Naive thymus-derived CD8-positive, alpha-beta T cell (primary cell): ENCODE results near the gene ZNF652. TPM values are rescaled to one million over a fixed set of nuclear protein-coding genes. Genes with fewer than 3 reads are reported as not detected.

Source experiments
- ATAC-seq, 2 donors: fragments of 150-1000 bp; cut with Tn5 transposase in 1 of 2; sonication (Bioruptor Pico), chemical (Tn5 transposase) in 1 of 2; 1 replicate in 1 of 2; 2 replicates in 1 of 2; pipeline ENCODE4 v1.10.0; 2021; ENCODE audit warnings: mild to moderate bottlenecking in 2 of 2, moderate library complexity in 2 of 2
- POLR2A ChIA-PET: fragments of 350-600 bp; sonication (Branson Sonifier 250); formaldehyde crosslinking; loops from one replicate; lab custom pipeline; 2021; ENCODE audit warnings: antibody characterized with exemption; lab: Charles Lee
- DNase-seq, 10 donors: peaks; one replicate each; pipeline versions ENCODE4 v3.0.0 to v3.0.0-alpha.2; 2020 to 2022
- H3K27ac Mint-ChIP-seq, 10 donors: one replicate each; pipeline ENCODE4 v1.8.0; 2020 to 2022; ENCODE audit warnings: mild to moderate bottlenecking in 10 of 10, mixed read lengths in 10 of 10, moderate library complexity in 4 of 10, inconsistent platforms in 1 of 10
- H3K27me3 Mint-ChIP-seq, 5 donors: one replicate each; pipeline ENCODE4 v1.8.0; 2021 to 2022; ENCODE audit warnings: mixed read lengths in 5 of 5
- H3K36me3 Mint-ChIP-seq, 3 donors: one replicate each; pipeline ENCODE4 v1.8.0; 2020 to 2022; ENCODE audit warnings: mixed read lengths in 3 of 3, mild to moderate bottlenecking in 2 of 3, inconsistent platforms in 1 of 3
- H3K4me1 Mint-ChIP-seq, 4 donors: one replicate each; pipeline ENCODE4 v1.8.0; 2021 to 2022; ENCODE audit warnings: mixed read lengths in 4 of 4
- H3K4me3 Mint-ChIP-seq, 10 donors: one replicate each; pipeline ENCODE4 v1.8.0; 2020 to 2022; ENCODE audit warnings: mild to moderate bottlenecking in 10 of 10, mixed read lengths in 10 of 10, moderate library complexity in 6 of 10, inconsistent platforms in 1 of 10
- H3K9me3 Mint-ChIP-seq, 9 donors: one replicate each; pipeline ENCODE4 v1.8.0; 2020 to 2022; ENCODE audit warnings: mixed read lengths in 9 of 9, mild to moderate bottlenecking in 3 of 9, inconsistent platforms in 1 of 9, moderate library complexity in 1 of 9
- polyA plus RNA-seq, 3 donors: library from polyadenylated mRNA; unstranded; fragments of 300-500 nt; fragmentation: Illumina TruSeq; gene quantifications; one replicate each; pipeline ENCODE4 v1.2.3, GENCODE V29; 2021
- total RNA-seq, 8 experiments: library from RNA in 2 of 8; stranded (reverse) in 2 of 8; gene quantifications; one replicate each; pipeline ENCODE4 v1.2.3 and lab custom pipeline; 2021 to 2026

ZNF652 gene
- total and polyA plus RNA-seq, 5 experiments from 2014 or later = 19.9 to 62.2 (median 20.8) TPM

- DNase-seq (no peak), ATAC-seq (no peak)
- H3K4me3 Mint-ChIP-seq = no peak overlapping the region
- peak overlapping the region in 3 of 10 donors; percentile 44 to 84 (median 54) for H3K27ac Mint-ChIP-seq
- no peaks in the 10 kb centered on the region for H3K27me3 Mint-ChIP-seq
- POLR2A ChIA-PET = interaction anchor here (0.7 to 1.3 kb wide), 4 partner anchors 8 to 59 kb away, joined by 3 to 4 read pairs (median 4); no protein-coding TSS in a partner anchor
- H3K9me3 Mint-ChIP-seq = no peaks in the 10 kb centered on the region
- H3K36me3 Mint-ChIP-seq = peaks cover 0 to 13% (median 0%) of the 10 kb centered on the region in 3 donors
- H3K4me1 Mint-ChIP-seq = peaks cover 13 to 55% (median 40%) of the 10 kb centered on the region in 4 donors
Measured at GRCh38 chr17:49334744-49335512, 27.1 kb downstream of the ZNF652 start.

- Mint-ChIP-seq H3K9me3 (no peaks in the 10 kb centered on the region), H3K4me3 (no peak overlapping the region), H3K27me3 (no peaks in the 10 kb centered on the region), H3K27ac (no peak overlapping the region), H3K4me1 (peaks cover 13 to 55% (median 35%) of the 10 kb centered on the region in 4 donors), H3K36me3 (peaks cover 0 to 11% (median 0%) of the 10 kb centered on the region in 3 donors)
- ATAC-seq = no peak
- no peak for DNase-seq
- POLR2A ChIA-PET = no interaction called here
Measured at GRCh38 chr17:49333804-49334203, 28.2 kb downstream of the ZNF652 start.

GRCh38 chr17:49327835-49328784 is 33.9 kb downstream of the ZNF652 start:
- POLR2A ChIA-PET = interaction anchor here (0.5 kb wide), 1 partner anchor 492 kb away, joined by 3 read pairs; no protein-coding TSS in a partner anchor
- Mint-ChIP-seq H3K9me3 (no peaks in the 10 kb centered on the region), H3K27ac (peak overlapping the region in 8 of 10 donors; percentile 7 to 80 (median 56)), H3K4me1 (peaks cover 20 to 59% (median 47%) of the 10 kb centered on the region in 4 donors), H3K36me3 (peaks cover 0 to 15% (median under 1%) of the 10 kb centered on the region in 3 donors), H3K4me3 (no peak overlapping the region), H3K27me3 (no peaks in the 10 kb centered on the region)
- ATAC-seq = no peak
- DNase-seq = no peak

- ATAC-seq (no peak), DNase-seq (no peak)
- POLR2A ChIA-PET = no interaction called here
- H3K4me3 Mint-ChIP-seq = no peak overlapping the region
- no peaks in the 10 kb centered on the region for H3K9me3 Mint-ChIP-seq
- H3K4me1 Mint-ChIP-seq = peaks cover 22 to 67% (median 46%) of the 10 kb centered on the region in 4 donors
- no peaks in the 10 kb centered on the region for H3K27me3 Mint-ChIP-seq
- H3K27ac Mint-ChIP-seq = peak overlapping the region in 3 of 10 donors; percentile 5 to 50 (median 22)
- H3K36me3 Mint-ChIP-seq = peaks cover 0 to 16% (median 3%) of the 10 kb centered on the region in 3 donors
Measured at GRCh38 chr17:49325980-49326379, 36.1 kb downstream of the ZNF652 start.

GRCh38 chr17:49318435-49318965 is 43.5 kb downstream of the ZNF652 start:
- peaks cover 23 to 54% (median 38%) of the 10 kb centered on the region in 4 donors for H3K4me1 Mint-ChIP-seq
- H3K9me3 Mint-ChIP-seq = no peaks in the 10 kb centered on the region
- no peak overlapping the region for H3K4me3 Mint-ChIP-seq
- H3K27ac Mint-ChIP-seq = peak overlapping the region in 3 of 10 donors; percentile 41 to 57 (median 50)
- no peak for DNase-seq
- POLR2A ChIA-PET = interaction anchor here (0.9 to 1.3 kb wide), 4 partner anchors 43 to 75 kb away, joined by 3 to 4 read pairs (median 3); no protein-coding TSS in a partner anchor
- no peaks in the 10 kb centered on the region for H3K27me3 Mint-ChIP-seq
- H3K36me3 Mint-ChIP-seq = peaks cover 0 to 13% (median 3%) of the 10 kb centered on the region in 3 donors
- ATAC-seq = no peak

- Mint-ChIP-seq H3K27ac (peak overlapping the region; percentile 35 to 87 (median 65)), H3K36me3 (peaks cover 0 to 15% (median 0%) of the 10 kb centered on the region in 3 donors), H3K4me3 (peak overlapping the region in 6 of 10 donors; percentile 0 to 62 (median 14)), H3K27me3 (no peaks in the 10 kb centered on the region), H3K4me1 (peaks cover 20 to 42% (median 30%) of the 10 kb centered on the region in 4 donors), H3K9me3 (no peaks in the 10 kb centered on the region)
- ATAC-seq (no peak), DNase-seq (no peak)
- POLR2A ChIA-PET = interaction anchor here (0.5 to 2.3 kb wide), 7 partner anchors 10 to 79 kb away, joined by 3 to 8 read pairs (median 4); partner anchors contain the start of gene ZNF652
Measured at GRCh38 chr17:49316889-49317675, 45.0 kb downstream of the ZNF652 start.

- Mint-ChIP-seq H3K27me3 (no peaks in the 10 kb centered on the region), H3K4me1 (peaks cover 20 to 39% (median 30%) of the 10 kb centered on the region in 4 donors), H3K27ac (peak overlapping the region in 9 of 10 donors; percentile 1 to 87 (median 57)), H3K4me3 (peak overlapping the region in 7 of 10 donors; percentile 15 to 88 (median 57)), H3K9me3 (no peaks in the 10 kb centered on the region), H3K36me3 (peaks cover 0 to 20% (median 6%) of the 10 kb centered on the region in 3 donors)
- ATAC-seq (no peak), DNase-seq (no peak)
- POLR2A ChIA-PET = interaction anchor here (0.5 to 2.3 kb wide), 8 partner anchors 31 to 79 kb away, joined by 3 to 8 read pairs (median 4); partner anchors contain the start of gene ZNF652
Measured at GRCh38 chr17:49316258-49316570, 45.8 kb downstream of the ZNF652 start.

GRCh38 chr17:49315551-49316257 is 46.3 kb downstream of the ZNF652 start:
- Mint-ChIP-seq H3K27me3 (no peaks in the 10 kb centered on the region), H3K4me1 (peaks cover 18 to 35% (median 29%) of the 10 kb centered on the region in 4 donors), H3K4me3 (peak overlapping the region; percentile 45 to 88 (median 74)), H3K27ac (peak overlapping the region in 9 of 10 donors; percentile 57 to 90 (median 83)), H3K9me3 (no peaks in the 10 kb centered on the region), H3K36me3 (peaks cover 0 to 23% (median 8%) of the 10 kb centered on the region in 3 donors)
- ATAC-seq (peak; percentile 99 to 100), DNase-seq (peak; percentile 47 to 90 (median 77))
- POLR2A ChIA-PET = interaction anchor here (0.6 to 2.3 kb wide), 8 partner anchors 28 to 240 kb away, joined by 3 to 8 read pairs (median 4); partner anchors contain the start of gene ZNF652

- no peaks in the 10 kb centered on the region for H3K9me3 Mint-ChIP-seq
- POLR2A ChIA-PET = no interaction called here
- H3K27ac Mint-ChIP-seq = no peak overlapping the region
- no peaks in the 10 kb centered on the region for H3K27me3 Mint-ChIP-seq
- ATAC-seq (no peak), DNase-seq (no peak)
- H3K4me3 Mint-ChIP-seq = no peak overlapping the region
- peaks cover 15 to 26% (median 24%) of the 10 kb centered on the region in 4 donors for H3K4me1 Mint-ChIP-seq
- peaks cover 0 to 36% (median 8%) of the 10 kb centered on the region in 3 donors for H3K36me3 Mint-ChIP-seq
Measured at GRCh38 chr17:49312722-49313121, 49.3 kb downstream of the ZNF652 start.

GRCh38 chr17:49299996-49300395 is 62.1 kb downstream of the ZNF652 start:
- H3K36me3 Mint-ChIP-seq = peaks cover 0 to 67% (median 5%) of the 10 kb centered on the region in 3 donors
- H3K4me3 Mint-ChIP-seq = no peak overlapping the region
- ATAC-seq = no peak

More at GRCh38 chr17:49299996-49300395, 62.1 kb downstream of the ZNF652 start:
- POLR2A ChIA-PET = interaction anchor here (0.7 kb wide), 1 partner anchor 106 kb away, joined by 3 read pairs; no protein-coding TSS in a partner anchor
- no peaks in the 10 kb centered on the region for H3K27me3 Mint-ChIP-seq
- H3K27ac Mint-ChIP-seq = peak overlapping the region in 1 of 10 donors; percentile 28
- H3K4me1 Mint-ChIP-seq = no peaks in the 10 kb centered on the region
- DNase-seq = no peak
- H3K9me3 Mint-ChIP-seq = no peaks in the 10 kb centered on the region
